CD14-positive monocyte (primary cell): ENCODE results near the gene SNX4. TPM values are rescaled to one million over a fixed set of nuclear protein-coding genes. Genes with fewer than 3 reads are reported as not detected.

ENCODE experiments used
- DNase-seq, 3 donors: peaks; one replicate each; pipeline ENCODE4 v3.0.0-alpha.2; 2011 to 2022
- H2AFZ ChIP-seq: 2 replicates; pipeline ENCODE4 v1.6.0; 2012; ENCODE audit warnings: mild to moderate bottlenecking, low read depth, low read length, inconsistent platforms; ENCODE audit not compliant: insufficient read depth, poor library complexity, severe bottlenecking
- H3K27ac ChIP-seq, 2 donors: 1 replicate in 1 of 2; 2 replicates in 1 of 2; pipeline ENCODE4 v1.5.1; 2012 to 2013; ENCODE audit warnings: low read length in 2 of 2, control low read depth in 1 of 2, inconsistent platforms in 1 of 2, low read depth in 1 of 2, mild to moderate bottlenecking in 1 of 2
- H3K27me3 ChIP-seq, 2 donors: one replicate each; pipeline versions ENCODE4 v1.6.0 to v1.6.1; 2011 to 2013; ENCODE audit warnings: low read length in 2 of 2; ENCODE audit not compliant: control insufficient read depth in 2 of 2, insufficient read depth in 2 of 2
- H3K36me3 ChIP-seq, 2 donors: replicated peaks in 1 of 2; 1 replicate in 1 of 2; 2 replicates in 1 of 2; pipeline versions ENCODE4 v1.5.1 to v1.6.1; 2012 to 2013; ENCODE audit warnings: low read length in 2 of 2, control low read depth in 1 of 2, inconsistent platforms in 1 of 2, mild to moderate bottlenecking in 1 of 2; ENCODE audit not compliant: insufficient read depth in 2 of 2, control insufficient read depth in 1 of 2
- H3K4me1 ChIP-seq, 2 donors: 1 replicate in 1 of 2; 2 replicates in 1 of 2; pipeline versions ENCODE4 v1.5.1 to v1.6.1; 2012 to 2013; ENCODE audit warnings: low read length in 2 of 2, control low read depth in 1 of 2, inconsistent platforms in 1 of 2, mild to moderate bottlenecking in 1 of 2, moderate library complexity in 1 of 2; ENCODE audit not compliant: insufficient read depth in 2 of 2, control insufficient read depth in 1 of 2
- H3K4me2 ChIP-seq: replicated peaks from 2 replicates; pipeline ENCODE3; 2012; ENCODE audit warnings: low read length, moderate library complexity, mild to moderate bottlenecking; ENCODE audit not compliant: poor library complexity, severe bottlenecking; ENCODE audit errors: extremely low read depth
- H3K4me3 ChIP-seq, 3 experiments: fragments of 200-600 bp in 1 of 3; sonication (generic) in 1 of 3; replicated peaks in 1 of 3; 1 replicate in 2 of 3; 2 replicates in 1 of 3; pipeline ENCODE4 v1.5.1; 2011 to 2013; ENCODE audit warnings: low read length in 3 of 3, mild to moderate bottlenecking in 3 of 3, control low read depth in 2 of 3, low read depth in 2 of 3, inconsistent platforms in 1 of 3, moderate library complexity in 1 of 3
- H3K79me2 ChIP-seq: 2 replicates; pipeline ENCODE4 v1.6.0; 2012; ENCODE audit warnings: mild to moderate bottlenecking, control low read depth, inconsistent platforms, low read length, moderate library complexity; ENCODE audit not compliant: insufficient read depth
- H3K9ac ChIP-seq: 2 replicates; pipeline ENCODE4 v1.6.0; 2017; ENCODE audit warnings: low read length, mild to moderate bottlenecking; ENCODE audit not compliant: insufficient read depth, poor library complexity, severe bottlenecking
- H3K9me3 ChIP-seq, 2 donors: replicated peaks in 1 of 2; 1 replicate in 1 of 2; 2 replicates in 1 of 2; pipeline versions ENCODE4 v1.5.1 to v1.6.1; 2012 to 2013; ENCODE audit warnings: low read length in 2 of 2, control low read depth in 1 of 2; ENCODE audit not compliant: control insufficient read depth in 1 of 2, insufficient read depth in 1 of 2
- H4K20me1 ChIP-seq: 2 replicates; pipeline ENCODE4 v1.6.0; 2012; ENCODE audit warnings: mild to moderate bottlenecking, low read length, control low read depth, moderate library complexity; ENCODE audit not compliant: insufficient read depth
- H3K27ac Mint-ChIP-seq, 7 donors: one replicate each; pipeline ENCODE4 v1.8.0; 2020; ENCODE audit warnings: mild to moderate bottlenecking in 7 of 7, mixed read lengths in 7 of 7, moderate library complexity in 6 of 7, inconsistent platforms in 2 of 7
- H3K27me3 Mint-ChIP-seq, 3 donors: one replicate each; pipeline ENCODE4 v1.8.0; 2021 to 2022; ENCODE audit warnings: low read depth in 3 of 3, mild to moderate bottlenecking in 3 of 3, mixed read lengths in 3 of 3, moderate library complexity in 3 of 3, inconsistent platforms in 1 of 3
- H3K36me3 Mint-ChIP-seq, 2 donors: one replicate each; pipeline ENCODE4 v1.8.0; 2020; ENCODE audit warnings: mixed read lengths in 2 of 2, inconsistent platforms in 1 of 2, mild to moderate bottlenecking in 1 of 2
- H3K4me1 Mint-ChIP-seq: one replicate; pipeline ENCODE4 v1.8.0; 2020; ENCODE audit warnings: mild to moderate bottlenecking, mixed read lengths
- H3K4me3 Mint-ChIP-seq, 2 donors: one replicate each; pipeline ENCODE4 v1.8.0; 2020; ENCODE audit warnings: mild to moderate bottlenecking in 2 of 2, mixed read lengths in 2 of 2, moderate library complexity in 1 of 2
- H3K9me3 Mint-ChIP-seq, 7 donors: one replicate each; pipeline ENCODE4 v1.8.0; 2020 to 2022; ENCODE audit warnings: mixed read lengths in 7 of 7, mild to moderate bottlenecking in 6 of 7, moderate library complexity in 6 of 7, inconsistent platforms in 2 of 7
- WGBS: methylation state at CpG from one replicate; pipeline ENCODE4 v1.1.5; 2013; ENCODE audit warnings: missing lambda C conversion rate; ENCODE audit not compliant: insufficient coverage; 5-methylcytosine and 5-hydroxymethylcytosine counted together
- intact Hi-C, 2 donors: fragments of 100-400 bp; cut with micrococcal nuclease; formaldehyde crosslinking; loops; one replicate each; pipeline versions ENCODE4 v1.15.0 to v1.15.1; 2023
- polyA plus RNA-seq, 3 donors: library from polyadenylated mRNA; depleted of rRNA in 1 of 3; unstranded in 2 of 3; stranded (reverse) in 1 of 3; fragments of 300-500 nt in 2 of 3; fragments of >200 nt in 1 of 3; fragmentation: Illumina TruSeq in 2 of 3; gene quantifications; 1 replicate in 2 of 3; 2 replicates in 1 of 3; pipeline ENCODE4 v1.2.3, GENCODE V29; 2012 to 2021
- TF ChIP-seq, protein P1 (sequence below): fragments of 200-600 bp; IDR thresholded peaks from one replicate; pipeline ENCODE4 v1.8.0; 2022; ENCODE audit warnings: antibody characterized with exemption, mild to moderate bottlenecking

Gene SNX4
- polyA plus RNA-seq, 3 donors, result 6.8 to 51.5 (median 40.8) TPM

GRCh38 chr3:125440970-125441369, 79.0 kb downstream of the SNX4 start:
- Histone ChIP-seq H3K36me3 (peaks cover 0 to 10% of the 10 kb centered on the region in 2 donors), H3K4me3 (no peak overlapping the region), H3K9ac (no peak overlapping the region), H2AFZ (no peak overlapping the region), H3K79me2 (no peaks in the 10 kb centered on the region), H3K27me3 (no peaks in the 10 kb centered on the region), H3K9me3 (no peaks in the 10 kb centered on the region), H4K20me1 (no peaks in the 10 kb centered on the region), H3K27ac (no peak overlapping the region), H3K4me1 (peaks cover 0 to 7% of the 10 kb centered on the region in 2 donors), H3K4me2 (no peak overlapping the region)
- peaks cover 0 to 6% (median 0%) of the 10 kb centered on the region in 7 donors for H3K9me3 Mint-ChIP-seq
- intact Hi-C loops, result no loop called here
- no peak overlapping the region for H3K4me3 Mint-ChIP-seq
- no peak for DNase-seq
- peaks cover 9 to 19% of the 10 kb centered on the region in 2 donors for H3K36me3 Mint-ChIP-seq
- WGBS, result 88% methylated on average over 1 of the region's 2 CpGs
- TF ChIP-seq, protein P1, sequence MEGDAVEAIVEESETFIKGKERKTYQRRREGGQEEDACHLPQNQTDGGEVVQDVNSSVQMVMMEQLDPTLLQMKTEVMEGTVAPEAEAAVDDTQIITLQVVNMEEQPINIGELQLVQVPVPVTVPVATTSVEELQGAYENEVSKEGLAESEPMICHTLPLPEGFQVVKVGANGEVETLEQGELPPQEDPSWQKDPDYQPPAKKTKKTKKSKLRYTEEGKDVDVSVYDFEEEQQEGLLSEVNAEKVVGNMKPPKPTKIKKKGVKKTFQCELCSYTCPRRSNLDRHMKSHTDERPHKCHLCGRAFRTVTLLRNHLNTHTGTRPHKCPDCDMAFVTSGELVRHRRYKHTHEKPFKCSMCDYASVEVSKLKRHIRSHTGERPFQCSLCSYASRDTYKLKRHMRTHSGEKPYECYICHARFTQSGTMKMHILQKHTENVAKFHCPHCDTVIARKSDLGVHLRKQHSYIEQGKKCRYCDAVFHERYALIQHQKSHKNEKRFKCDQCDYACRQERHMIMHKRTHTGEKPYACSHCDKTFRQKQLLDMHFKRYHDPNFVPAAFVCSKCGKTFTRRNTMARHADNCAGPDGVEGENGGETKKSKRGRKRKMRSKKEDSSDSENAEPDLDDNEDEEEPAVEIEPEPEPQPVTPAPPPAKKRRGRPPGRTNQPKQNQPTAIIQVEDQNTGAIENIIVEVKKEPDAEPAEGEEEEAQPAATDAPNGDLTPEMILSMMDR, result no peak
- H3K27me3 Mint-ChIP-seq, result peaks cover 1 to 2% (median 2%) of the 10 kb centered on the region in 3 donors
- H3K27ac Mint-ChIP-seq, result no peak overlapping the region
- H3K4me1 Mint-ChIP-seq, result peaks cover 11% of the 10 kb centered on the region

DNA sequence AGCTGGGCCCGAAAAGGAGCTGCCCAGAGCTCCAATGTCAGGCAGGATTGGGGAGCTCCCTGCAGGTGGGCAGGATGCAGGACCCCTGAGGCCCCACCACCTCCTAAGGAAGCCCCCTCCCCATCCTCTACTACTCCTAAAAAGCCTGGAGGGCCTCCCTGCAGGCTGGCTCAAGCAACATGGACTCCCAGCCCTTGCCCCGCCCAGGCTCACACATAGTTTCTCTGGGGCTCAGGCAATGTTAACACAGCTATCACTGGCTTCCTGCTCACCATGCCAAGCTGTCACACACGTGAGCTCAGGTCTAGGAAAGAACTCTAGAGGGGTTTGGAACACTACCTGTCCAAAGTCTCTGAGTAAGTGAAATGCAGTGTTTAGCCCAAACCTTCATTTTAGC, 79.4 kb downstream of the SNX4 start:
- no peak overlapping the region for H2AFZ ChIP-seq
- H3K9ac ChIP-seq, result no peak overlapping the region
- intact Hi-C loops, result no loop called here

More for the DNA sequence above, 79.4 kb downstream of the SNX4 start:
- H3K79me2 ChIP-seq, result no peaks in the 10 kb centered on the region
- H3K4me2 ChIP-seq, result no peak overlapping the region
- H3K27ac Mint-ChIP-seq, result peak overlapping the region in 1 of 7 donors; percentile 23
- H3K4me1 Mint-ChIP-seq, result peaks cover 11% of the 10 kb centered on the region
- no peaks in the 10 kb centered on the region for H3K27me3 ChIP-seq
- no peak overlapping the region for H3K27ac ChIP-seq
- peaks cover 1 to 2% (median 2%) of the 10 kb centered on the region in 3 donors for H3K27me3 Mint-ChIP-seq
- WGBS, result 81% methylated on average over 2 of the region's 3 CpGs
- no peaks in the 10 kb centered on the region for H4K20me1 ChIP-seq
- H3K4me3 ChIP-seq, result no peak overlapping the region
- DNase-seq, result no peak
- TF ChIP-seq, protein P1, result no peak
- H3K9me3 ChIP-seq, result no peaks in the 10 kb centered on the region
- H3K36me3 Mint-ChIP-seq, result peaks cover 9 to 16% of the 10 kb centered on the region in 2 donors
- peaks cover 0 to 6% of the 10 kb centered on the region in 2 donors for H3K36me3 ChIP-seq
- H3K9me3 Mint-ChIP-seq, result peaks cover 0 to 6% (median 0%) of the 10 kb centered on the region in 7 donors
- no peak overlapping the region for H3K4me3 Mint-ChIP-seq
- H3K4me1 ChIP-seq, result peaks cover 0 to 7% of the 10 kb centered on the region in 2 donors
